Neural crest cell (in vitro differentiated cells): ENCODE data around the gene FAM193B. TPM values are rescaled to one million over a fixed set of nuclear protein-coding genes. Genes with fewer than 3 reads are reported as not detected.

Source experiments
- DNase-seq: peaks from one replicate; pipeline ENCODE4 v3.0.0; 2021; ENCODE audit warnings: low read depth, mixed read lengths, low spot score
- H3K27ac Mint-ChIP-seq: one replicate; pipeline ENCODE4 v1.8.0; 2021; ENCODE audit warnings: mild to moderate bottlenecking, mixed read lengths; ENCODE audit not compliant: unreplicated experiment
- H3K27me3 Mint-ChIP-seq: 2 replicates; pipeline ENCODE4 v1.8.0; 2021; ENCODE audit warnings: low read depth, mild to moderate bottlenecking, mixed read lengths
- H3K36me3 Mint-ChIP-seq: 2 replicates; pipeline ENCODE4 v1.8.0; 2021; ENCODE audit warnings: low read depth, mild to moderate bottlenecking, mixed read lengths
- H3K4me1 Mint-ChIP-seq: 2 replicates; pipeline ENCODE4 v1.8.0; 2021; ENCODE audit warnings: mixed read lengths
- H3K4me3 Mint-ChIP-seq: one replicate; pipeline ENCODE4 v1.8.0; 2021; ENCODE audit warnings: mild to moderate bottlenecking, mixed read lengths
- H3K9me3 Mint-ChIP-seq: 2 replicates; pipeline ENCODE4 v1.8.0; 2021; ENCODE audit warnings: mixed read lengths
- CTCF ChIP-seq: fragments of 200-600 bp; sonication (generic); conservative IDR thresholded peaks from 2 replicates; pipeline ENCODE4 v1.5.0; 2021; ENCODE audit warnings: antibody characterized with exemption, mild to moderate bottlenecking
- total RNA-seq: library from RNA; stranded (reverse); gene quantifications from 2 replicates; pipeline ENCODE4 v1.2.1, GENCODE V29; 2021

FAM193B gene
- total RNA-seq, 1 donor from 2014 or later: 96.3 TPM

DNA sequence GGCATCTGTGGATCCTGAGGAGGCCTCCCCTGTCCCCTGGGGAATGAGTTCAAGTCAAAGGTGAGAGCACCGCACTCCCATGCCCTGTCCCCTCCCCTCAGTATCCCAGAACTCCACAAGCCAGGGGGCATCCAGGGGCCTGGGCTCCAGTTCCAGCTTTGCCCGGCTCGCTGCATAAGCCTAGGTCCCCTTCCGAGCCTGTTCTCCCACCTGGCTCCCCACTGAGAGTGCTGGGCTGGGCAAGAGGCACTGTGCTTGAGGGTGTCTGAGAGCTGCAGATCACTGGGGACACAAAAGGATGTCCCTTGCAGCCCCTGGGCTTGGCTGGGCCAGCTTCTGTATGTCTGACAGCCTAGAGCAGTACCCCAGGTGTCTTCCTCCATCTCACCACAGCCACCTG, 49.3 kb downstream of the FAM193B start:
- peaks cover 3% of the 10 kb centered on the region for H3K27me3 Mint-ChIP-seq
- H3K36me3 Mint-ChIP-seq: peaks cover 6% of the 10 kb centered on the region
- H3K4me3 Mint-ChIP-seq: no peak overlapping the region
- no peaks in the 10 kb centered on the region for H3K9me3 Mint-ChIP-seq
- peaks cover 20% of the 10 kb centered on the region for H3K4me1 Mint-ChIP-seq
- no peak overlapping the region for H3K27ac Mint-ChIP-seq
- no peak for TF ChIP-seq CTCF
- DNase-seq: no peak

DNA sequence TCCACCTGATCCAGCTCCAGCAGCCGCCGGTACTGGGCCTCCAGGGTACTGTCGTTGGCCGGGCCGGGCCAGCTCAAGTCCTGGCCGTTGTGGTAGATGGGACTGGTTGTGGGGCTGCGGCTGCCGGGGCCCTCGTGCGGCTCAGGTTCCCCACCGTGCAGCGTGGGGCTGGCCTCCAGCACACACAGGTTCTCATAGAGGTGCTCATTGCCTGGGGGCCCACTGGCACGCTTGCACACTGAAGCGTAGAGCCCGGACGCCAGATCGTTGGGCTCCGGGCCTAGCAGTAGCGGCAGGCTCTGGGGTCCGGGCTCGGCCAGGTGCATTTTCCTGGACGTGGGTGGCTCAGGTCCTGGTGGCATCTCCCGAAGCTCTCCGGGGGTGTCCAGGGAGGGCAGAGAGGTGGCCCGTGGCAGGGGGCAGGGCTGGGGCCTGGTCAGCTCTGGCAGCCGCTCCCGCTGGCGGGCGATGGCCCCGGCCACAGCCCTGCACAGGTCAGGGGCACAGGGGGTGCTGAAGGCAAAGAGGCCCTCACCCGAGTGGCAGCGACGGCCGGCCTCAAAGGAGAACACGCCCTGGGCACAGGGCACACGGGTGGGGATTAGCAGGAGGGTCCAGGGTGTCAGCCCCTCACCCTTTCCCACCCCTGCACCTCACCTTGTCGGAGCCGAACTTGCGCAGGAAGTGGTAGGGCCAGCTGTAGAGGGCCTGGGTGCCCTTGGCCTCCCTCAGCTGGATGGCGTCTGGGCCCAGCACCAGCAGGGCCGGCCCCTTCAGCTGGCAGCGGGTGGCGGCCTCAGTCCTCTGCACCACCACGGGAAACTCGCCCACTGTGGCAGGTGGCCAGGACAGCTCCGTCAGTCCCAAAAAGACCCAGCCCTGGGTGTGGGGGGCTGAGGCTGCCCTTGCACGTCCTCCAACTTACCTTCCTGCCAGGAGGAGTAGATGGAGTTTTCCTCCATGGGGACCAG, 50.0 kb downstream of the FAM193B start:
- no peak for TF ChIP-seq CTCF
- DNase-seq: no peak
- Mint-ChIP-seq H3K4me3 (no peak overlapping the region), H3K27ac (no peak overlapping the region), H3K27me3 (peaks cover 9% of the 10 kb centered on the region), H3K36me3 (peaks cover 6% of the 10 kb centered on the region), H3K9me3 (no peaks in the 10 kb centered on the region), H3K4me1 (peaks cover 23% of the 10 kb centered on the region)

DNA sequence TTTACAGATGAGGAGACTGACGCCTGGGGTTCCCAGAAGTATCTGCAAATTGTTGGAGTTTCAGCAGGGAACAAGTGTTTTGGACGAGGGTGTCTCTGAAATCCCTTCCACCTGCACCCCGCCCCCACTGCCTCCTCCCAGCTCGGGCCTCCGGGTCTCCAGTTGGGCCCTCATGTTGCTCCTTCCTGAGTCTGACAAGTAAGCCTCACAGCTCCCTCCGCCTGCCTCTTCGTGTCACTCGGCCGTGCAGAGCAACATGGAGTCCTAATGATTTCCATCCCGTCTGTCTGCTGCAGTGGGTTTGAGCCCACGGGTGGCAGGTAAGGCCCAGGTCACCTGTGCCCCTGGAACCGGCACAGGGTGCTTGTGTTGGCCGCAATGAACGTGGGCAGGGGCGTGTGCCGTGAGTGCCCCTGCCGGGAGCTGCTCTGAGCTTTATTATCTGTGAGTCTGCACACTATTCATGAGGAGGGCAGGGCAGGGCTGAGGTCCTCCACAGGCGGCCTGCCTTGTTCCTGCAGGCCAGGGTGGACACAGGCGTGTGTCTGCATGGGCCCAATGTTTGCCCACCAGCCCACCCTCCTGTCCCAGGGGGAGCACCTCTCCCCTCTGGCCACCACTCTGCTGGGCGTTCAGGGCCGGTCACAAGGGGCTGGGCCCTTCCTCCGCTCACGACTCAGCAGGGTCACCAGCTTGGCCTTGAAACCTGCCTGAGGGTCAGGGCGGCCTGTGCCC, 50.8 kb downstream of the FAM193B start:
- H3K9me3 Mint-ChIP-seq: no peaks in the 10 kb centered on the region
- H3K27me3 Mint-ChIP-seq: peaks cover 16% of the 10 kb centered on the region
- peaks cover 6% of the 10 kb centered on the region for H3K36me3 Mint-ChIP-seq
- no peak for TF ChIP-seq CTCF
- no peak for DNase-seq
- no peak overlapping the region for H3K27ac Mint-ChIP-seq
- peaks cover 28% of the 10 kb centered on the region for H3K4me1 Mint-ChIP-seq
- H3K4me3 Mint-ChIP-seq: no peak overlapping the region

DNA sequence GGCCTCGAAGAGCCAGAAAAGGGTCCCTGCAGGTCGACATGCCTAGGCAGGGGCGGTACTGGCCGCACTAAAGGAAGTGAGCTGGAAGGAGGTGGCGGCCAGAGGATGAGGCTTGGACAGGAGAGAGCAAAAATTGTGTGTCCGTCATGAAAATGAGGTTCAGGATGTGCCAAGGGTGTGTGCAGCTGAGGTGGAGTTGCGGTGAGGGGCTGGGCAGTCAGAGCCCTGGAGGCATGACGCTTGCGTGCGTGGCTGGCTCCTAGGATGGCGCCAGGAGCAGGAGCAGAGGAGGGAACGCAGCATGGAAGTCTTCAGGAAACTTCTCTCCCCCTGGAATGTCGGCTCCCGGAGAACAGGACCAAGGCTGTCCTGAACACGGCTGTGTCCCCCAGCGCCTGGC, 51.5 kb downstream of the FAM193B start:
- Mint-ChIP-seq H3K36me3 (peaks cover 6% of the 10 kb centered on the region), H3K27ac (peak overlapping the region; percentile 96), H3K9me3 (no peaks in the 10 kb centered on the region), H3K4me1 (peaks cover 34% of the 10 kb centered on the region), H3K27me3 (peaks cover 21% of the 10 kb centered on the region), H3K4me3 (no peak overlapping the region)
- TF ChIP-seq CTCF: no peak
- DNase-seq: no peak

- H3K36me3 Mint-ChIP-seq: peaks cover 2% of the 10 kb centered on the region
- H3K9me3 Mint-ChIP-seq: no peaks in the 10 kb centered on the region
- no peak for DNase-seq
- H3K4me3 Mint-ChIP-seq: peak overlapping the region; percentile 25
- peaks cover 33% of the 10 kb centered on the region for H3K4me1 Mint-ChIP-seq
- H3K27ac Mint-ChIP-seq: peak overlapping the region; percentile 48
- peaks cover 24% of the 10 kb centered on the region for H3K27me3 Mint-ChIP-seq
- TF ChIP-seq CTCF: no peak
These were observed 52.3 kb downstream of the FAM193B start for GRCh38 chr5:177501874-177502678.
